Posterior cingulate gyrus (tissue), 11 donors: ENCODE measurements around the gene WNT9A.

Experiments
- DNase-seq, 10 donors: peaks; one replicate each; pipeline versions ENCODE4 v3.0.0 to v3.0.0-alpha.2; 2020 to 2021; ENCODE audit warnings: mixed read lengths in 3 of 10
- intact Hi-C: fragments of 100-400 bp; cut with DNase I; formaldehyde crosslinking; loops from one replicate; pipeline ENCODE4 v1.15.1; 2023

WNT9A gene

DNA sequence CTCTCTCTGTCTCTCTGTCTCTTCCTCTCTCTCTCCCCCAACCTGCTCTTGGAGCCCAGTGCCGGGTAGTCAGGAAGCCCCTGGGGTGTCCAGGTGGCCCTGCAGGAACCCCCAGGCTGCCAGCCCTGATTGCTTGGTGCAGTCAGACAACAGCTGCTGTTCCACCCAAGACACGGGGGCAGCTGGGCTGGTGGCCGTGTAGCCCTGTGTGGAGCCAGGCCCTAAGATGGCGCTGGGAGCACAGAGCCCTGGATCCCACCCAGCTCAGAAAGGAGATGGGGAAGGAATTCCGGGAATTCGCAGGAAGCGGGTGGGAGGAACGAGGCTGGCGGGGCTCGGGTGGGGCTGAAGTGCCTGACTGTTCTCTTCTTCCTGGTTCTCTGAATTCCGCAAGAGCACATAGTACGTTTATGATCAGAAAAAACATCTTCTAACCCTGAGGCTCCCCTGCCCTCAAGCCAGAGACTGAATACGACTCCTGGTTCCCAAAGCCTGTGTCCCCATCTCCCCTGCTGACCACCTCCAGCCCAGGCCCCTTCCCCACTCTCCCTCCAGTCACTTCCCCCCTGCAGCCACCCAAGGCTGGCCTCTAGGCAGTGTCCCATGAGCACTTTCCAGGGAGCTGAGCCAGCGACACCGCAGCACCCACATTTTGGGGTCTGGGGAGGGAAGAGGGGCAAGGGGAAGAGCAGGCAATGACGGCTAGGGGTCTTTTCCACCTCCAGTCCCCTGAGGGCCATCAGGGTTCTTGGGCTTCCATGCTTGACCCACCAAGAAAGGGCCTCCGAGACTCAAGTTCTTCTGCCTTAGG is 55.0 kb downstream of the WNT9A start:
- peak in 8 of 10 donors; percentile 4 to 67 (median 8) for DNase-seq
- intact Hi-C loops = no loop called here

GRCh38 chr1:227891955-227892488 is 55.7 kb downstream of the WNT9A start:
- peak in 7 of 10 donors; percentile 0 to 67 (median 18) for DNase-seq
- intact Hi-C loops = no loop called here

- intact Hi-C loops = no loop called here
- DNase-seq = peak in 7 of 10 donors; percentile 3 to 62 (median 14)
These were observed 56.3 kb downstream of the WNT9A start for GRCh38 chr1:227891223-227891954.

DNA sequence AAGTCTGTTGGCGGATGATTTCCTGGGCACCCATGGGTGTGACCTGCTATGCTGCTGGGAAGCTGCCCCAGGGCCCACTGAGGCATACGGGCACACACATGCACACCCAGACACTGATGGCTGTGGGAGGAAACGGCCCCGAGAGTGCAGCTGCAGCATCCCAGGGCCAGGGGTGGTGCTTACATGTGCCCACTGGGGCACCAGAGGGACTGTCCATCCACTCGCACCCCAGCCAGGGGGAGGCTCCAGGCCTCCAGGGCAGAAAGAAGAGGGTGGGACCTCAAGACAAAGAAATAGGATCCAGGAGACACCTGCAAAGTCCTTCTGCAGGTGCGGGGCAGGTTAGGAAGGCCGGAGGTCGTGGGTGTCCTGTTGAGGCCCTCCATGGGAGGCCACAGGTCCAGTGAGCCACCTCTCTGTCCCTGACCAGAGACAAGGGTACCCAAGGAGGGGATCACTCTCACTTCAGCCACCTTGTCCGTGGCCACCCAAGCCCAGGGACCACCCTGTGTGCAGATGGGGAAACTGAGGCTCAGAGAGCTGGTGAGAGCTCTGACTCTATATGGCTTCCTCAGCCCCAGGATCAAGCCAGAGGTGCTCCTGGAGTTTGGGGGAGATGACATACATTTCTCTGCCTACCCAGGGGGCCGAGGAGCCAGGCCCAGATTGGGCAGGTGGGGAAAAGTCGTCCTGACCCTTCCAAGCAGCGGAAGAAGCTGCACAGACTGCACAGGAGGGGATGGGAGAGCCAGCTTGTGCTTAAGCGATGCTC is 57.1 kb downstream of the WNT9A start:
- DNase-seq = peak in 8 of 10 donors; percentile 4 to 79 (median 12)
- intact Hi-C loops = no loop called here

DNA sequence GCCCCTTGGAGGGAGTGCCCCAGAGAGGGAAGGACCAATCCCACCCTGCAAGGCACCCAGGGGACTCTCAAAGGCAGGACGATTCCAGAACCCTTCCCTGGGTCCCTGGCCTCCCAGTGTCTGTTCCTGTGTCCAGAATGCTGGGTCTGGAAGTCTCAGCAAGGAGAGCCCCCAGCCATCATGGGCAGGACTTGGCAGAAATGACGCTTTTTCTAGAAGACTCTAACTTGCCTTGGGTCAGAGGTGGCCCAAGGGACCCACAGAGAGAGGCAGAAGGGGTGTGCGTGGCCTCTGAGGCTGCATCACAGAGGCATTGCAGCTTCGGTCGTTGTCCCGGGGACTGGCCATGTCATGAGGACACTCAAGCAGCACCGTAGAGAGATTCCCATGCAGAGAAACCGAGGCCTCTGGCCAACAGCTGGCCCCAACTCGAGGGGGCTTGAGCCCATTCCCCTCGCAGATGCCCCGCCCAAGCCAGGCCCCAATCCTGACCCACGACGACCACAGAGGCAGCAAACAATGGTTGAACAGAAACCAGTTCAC is 57.8 kb downstream of the WNT9A start:
- intact Hi-C loops = no loop called here
- peak in 7 of 10 donors; percentile 3 to 76 (median 14) for DNase-seq

DNA sequence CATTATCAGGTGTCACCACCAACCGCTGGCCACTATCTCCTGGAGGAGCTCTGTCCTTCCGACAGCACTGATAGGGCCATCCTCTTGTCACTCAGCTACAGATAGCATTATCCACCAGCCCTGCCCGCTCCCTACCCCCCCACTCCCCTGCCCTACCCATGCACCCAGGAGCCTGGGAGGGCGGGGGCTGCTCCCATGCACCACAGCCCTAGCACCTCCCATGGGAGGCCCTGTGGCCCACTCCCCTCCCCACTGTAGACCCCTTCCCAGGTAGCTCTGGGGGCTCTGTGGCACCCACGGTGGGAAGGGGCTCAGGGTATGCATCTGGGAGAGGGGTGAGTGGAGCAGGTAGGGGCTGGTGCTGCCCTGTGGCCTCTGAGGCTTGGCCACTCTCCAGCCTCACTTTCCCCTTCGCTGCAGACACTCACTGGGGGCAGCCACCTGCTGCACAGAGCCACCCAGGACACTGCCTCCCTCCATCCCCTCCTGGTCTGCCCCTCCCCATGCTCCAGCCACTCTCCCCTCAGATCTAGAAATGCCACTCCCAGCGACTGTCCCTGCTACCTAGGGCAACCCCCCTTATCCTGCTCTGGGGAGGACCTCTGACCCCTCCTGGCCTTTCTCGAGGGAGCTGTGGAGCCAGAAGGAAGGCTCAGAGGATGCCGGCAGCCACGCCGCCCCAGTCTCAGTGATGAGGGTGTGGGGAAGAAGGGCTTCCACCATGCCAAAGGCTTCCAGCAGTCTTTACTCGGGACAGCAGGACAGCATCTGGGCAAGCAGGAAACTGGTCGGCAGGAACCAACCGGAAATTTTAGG is 58.5 kb downstream of the WNT9A start:
- peak in 4 of 10 donors; percentile 2 to 75 (median 20) for DNase-seq
- intact Hi-C loops = no loop called here

DNA sequence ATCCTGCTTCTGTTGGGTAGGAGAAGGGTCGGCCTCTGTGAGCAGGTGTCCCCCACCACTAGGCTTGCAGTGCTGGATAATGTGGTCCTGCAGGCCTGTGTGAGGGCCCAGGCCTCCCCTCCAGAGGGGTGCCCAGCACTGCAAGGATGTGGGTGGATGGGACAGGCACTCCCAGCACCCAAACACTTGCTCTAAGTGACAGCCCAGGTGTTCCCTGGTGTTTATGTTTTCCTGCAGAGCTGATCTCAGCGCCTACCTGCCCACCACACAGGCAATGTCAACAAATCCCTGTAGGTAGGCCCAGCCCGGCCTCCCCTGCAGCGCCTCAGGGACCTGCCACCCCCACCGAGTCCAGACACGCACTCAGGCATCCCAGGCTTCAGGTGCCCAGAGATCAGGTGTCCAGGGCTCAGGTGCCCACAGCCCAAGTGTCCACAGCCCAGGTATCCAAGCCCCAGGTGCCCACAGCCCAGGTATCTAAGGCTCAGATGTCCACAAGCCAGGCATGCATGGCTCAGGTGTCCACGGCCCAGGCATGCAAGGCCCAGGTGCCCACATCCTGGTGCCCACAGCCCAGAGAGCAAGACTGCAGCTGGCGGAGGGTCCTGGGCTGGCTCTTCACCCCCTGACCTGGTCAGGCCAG is 59.2 kb downstream of the WNT9A start:
- peak in 4 of 10 donors; percentile 6 to 76 (median 42) for DNase-seq
- intact Hi-C loops = no loop called here

GRCh38 chr1:227887697-227888403 is 59.9 kb downstream of the WNT9A start:
- intact Hi-C loops = no loop called here
- peak in 5 of 10 donors; percentile 8 to 82 (median 55) for DNase-seq

DNA sequence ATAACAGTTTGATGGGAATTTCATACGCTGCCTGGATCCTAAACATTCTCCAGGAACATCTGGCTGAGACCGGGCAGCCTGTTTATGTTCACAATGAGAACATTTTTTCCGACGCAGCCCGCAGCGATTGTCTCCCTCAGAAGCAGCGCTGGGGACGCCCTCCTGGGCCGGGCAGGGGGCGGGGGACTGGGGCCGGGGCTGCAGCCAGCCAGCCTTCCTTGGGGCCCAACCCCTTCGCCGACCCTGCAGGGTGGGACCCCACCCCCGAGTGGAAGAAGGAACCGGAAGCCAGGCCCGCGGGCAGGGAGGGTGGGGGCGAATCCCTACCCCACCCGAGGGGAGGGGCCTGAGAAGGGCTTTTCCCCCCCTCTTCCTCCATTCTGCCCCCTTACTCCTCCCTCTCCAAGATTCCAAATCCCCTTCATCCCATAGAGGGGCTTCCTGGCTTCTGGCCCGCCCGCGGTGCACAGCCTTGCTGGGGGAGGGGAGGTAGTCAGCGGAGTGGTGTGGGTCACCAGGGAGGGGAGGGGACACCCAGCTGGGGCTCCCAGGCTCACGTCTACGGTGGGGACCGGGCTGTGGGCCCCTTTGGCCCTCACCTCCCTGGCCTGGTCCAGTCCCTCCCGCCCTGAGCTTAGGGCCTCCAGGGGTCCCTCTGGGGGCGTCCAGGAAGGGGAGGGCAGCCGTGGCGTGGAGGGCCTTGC is 60.6 kb downstream of the WNT9A start:
- intact Hi-C loops = no loop called here
- DNase-seq = peak in 5 of 10 donors; percentile 18 to 79 (median 60)

GRCh38 chr1:227886503-227886961 is 61.2 kb downstream of the WNT9A start:
- intact Hi-C loops = no loop called here
- peak in 5 of 10 donors; percentile 7 to 70 (median 65) for DNase-seq

GRCh38 chr1:227885648-227886502 is 61.9 kb downstream of the WNT9A start:
- peak in 5 of 10 donors; percentile 5 to 86 (median 25) for DNase-seq
- intact Hi-C loops = no loop called here

DNA sequence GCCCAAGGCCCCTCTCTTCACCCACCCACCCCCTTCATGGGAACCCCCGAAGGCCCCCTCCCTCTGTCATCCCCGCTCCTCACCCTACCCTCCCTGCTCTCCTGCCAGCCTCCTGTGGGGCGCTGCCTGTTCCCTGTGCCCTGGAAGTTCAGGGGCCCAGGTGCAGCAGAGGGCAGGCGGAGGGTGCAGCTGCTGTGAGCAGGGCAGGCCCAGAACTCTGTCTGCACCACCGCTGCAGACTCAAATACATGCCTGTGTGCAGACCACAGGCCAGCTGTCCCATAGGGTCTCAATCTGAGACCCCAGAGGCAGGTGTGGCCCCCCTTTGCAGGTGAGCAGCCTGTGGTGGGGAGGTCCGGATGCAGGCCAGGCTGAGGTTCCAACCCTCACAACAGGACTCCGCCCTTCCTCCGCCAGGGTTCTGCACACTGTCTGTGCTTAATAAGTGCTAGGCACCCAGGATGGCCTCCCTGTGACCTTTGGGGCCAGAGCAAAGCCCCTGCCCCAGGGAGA is 62.5 kb downstream of the WNT9A start:
- DNase-seq = peak in 2 of 10 donors; percentile 48 to 69
- intact Hi-C loops = no loop called here

DNA sequence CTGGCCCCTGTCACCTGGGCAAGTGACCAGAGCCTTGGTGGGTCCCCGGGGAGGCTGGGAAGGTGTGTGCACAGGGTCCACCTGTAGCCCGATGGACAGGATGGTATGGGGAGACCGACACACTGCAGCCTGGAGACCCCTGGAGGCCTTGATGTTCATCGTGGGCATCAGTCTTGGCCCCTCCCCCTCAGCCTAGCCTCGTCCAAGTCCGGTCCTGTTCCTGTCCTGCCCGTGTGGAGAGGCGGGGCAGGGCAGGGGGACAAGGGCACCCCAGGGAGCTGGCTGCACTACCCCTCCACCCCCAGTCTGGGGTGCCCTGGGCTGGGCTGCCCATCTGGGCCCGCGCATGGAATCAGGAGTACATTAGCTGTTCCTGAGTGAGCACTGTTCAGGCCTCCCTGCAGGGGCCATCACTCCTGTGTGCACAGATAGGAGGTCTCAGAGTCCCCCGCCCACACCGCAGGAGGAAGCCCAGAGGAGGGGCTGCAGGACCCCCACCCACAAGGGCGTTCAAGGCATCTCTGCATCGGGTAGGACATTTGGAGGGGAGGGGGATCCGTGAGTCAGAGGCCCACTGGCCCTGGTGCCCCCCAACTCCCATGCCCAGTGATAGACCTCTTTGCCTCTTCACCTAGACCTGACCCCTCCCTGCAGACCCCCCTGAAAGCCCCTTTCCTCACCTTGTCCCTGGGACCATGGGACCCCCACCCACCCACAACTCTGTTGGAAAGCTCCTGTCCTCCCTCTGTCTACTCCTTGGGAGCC is 63.2 kb downstream of the WNT9A start:
- intact Hi-C loops = no loop called here
- DNase-seq = peak in 4 of 10 donors; percentile 6 to 71 (median 38)

GRCh38 chr1:227883641-227884301 is 64.0 kb downstream of the WNT9A start:
- peak in 3 of 10 donors; percentile 35 to 70 (median 55) for DNase-seq
- intact Hi-C loops = no loop called here

- intact Hi-C loops = no loop called here
- DNase-seq = peak in 4 of 10 donors; percentile 22 to 83 (median 68)
These were observed 64.6 kb downstream of the WNT9A start for GRCh38 chr1:227883073-227883520.
